GM12878 (cell line): Measurements from ENCODE around the gene FNDC3B. TPM values are rescaled to one million over a fixed set of nuclear protein-coding genes. Genes with fewer than 3 reads are reported as not detected.

ENCODE experiments used
- CREB1 ChIP-seq: IDR thresholded peaks from 2 replicates; pipeline ENCODE4 v1.6.1; 2012; ENCODE audit warnings: low read depth, mild to moderate bottlenecking, inconsistent platforms
- DPF2 ChIP-seq: fragments of 450-650 bp; IDR thresholded peaks from 2 replicates; pipeline ENCODE4 v1.6.1; 2017; ENCODE audit warnings: mild to moderate bottlenecking
- E4F1 ChIP-seq: fragments of 450-650 bp; IDR thresholded peaks from 2 replicates; pipeline ENCODE4 v1.6.1; 2018; ENCODE audit warnings: borderline replicate concordance, mild to moderate bottlenecking; ENCODE audit not compliant: partially characterized antibody
- HDGF ChIP-seq: fragments of 450-650 bp; IDR thresholded peaks from 2 replicates; pipeline ENCODE4 v1.6.1; 2016; ENCODE audit warnings: antibody characterized with exemption
- MXI1 ChIP-seq: fragments of 150-350 bp; IDR thresholded peaks from 2 replicates; pipeline ENCODE4 v1.6.1; 2011; ENCODE audit warnings: low read depth, mild to moderate bottlenecking, inconsistent platforms, low read length, improper control_type of control experiment
- POU2F2 ChIP-seq: IDR thresholded peaks from 3 replicates; pipeline ENCODE4 v1.6.1; 2011; ENCODE audit warnings: low read depth, mild to moderate bottlenecking, low read length, borderline replicate concordance
- REST ChIP-seq: IDR thresholded peaks from 2 replicates; pipeline ENCODE4 v1.6.1; 2012; ENCODE audit warnings: mild to moderate bottlenecking, low read depth, low read length
- SMARCA5 ChIP-seq: fragments of 450-650 bp; IDR thresholded peaks from 2 replicates; pipeline ENCODE4 v1.6.1; 2017; ENCODE audit warnings: mild to moderate bottlenecking
- SRF ChIP-seq, 2 experiments: IDR thresholded peaks; 2 replicates each; pipeline ENCODE4 v1.6.1; 2011; ENCODE audit warnings: low read depth in 2 of 2, low read length in 2 of 2, mild to moderate bottlenecking in 1 of 2, moderate library complexity in 1 of 2
- ZNF217 ChIP-seq: fragments of 450-650 bp; IDR thresholded peaks from 2 replicates; pipeline ENCODE4 v1.6.1; 2017; ENCODE audit warnings: antibody characterized with exemption, mild to moderate bottlenecking
- polyA plus RNA-seq, 11 experiments: library from polyadenylated mRNA; depleted of rRNA in 4 of 11; unstranded in 6 of 11; stranded (reverse) in 5 of 11; fragments of >200 nt; fragmentation: Nextera tagmentation in 4 of 11; fragmentation: Illumina TruSeq in 1 of 11; extraction: Ambion mirVana in 4 of 11; extraction: Trizol in 1 of 11; gene quantifications; 1 replicate in 1 of 11; 2 replicates in 10 of 11; pipeline versions ENCODE4 v1.2.1 to v1.2.3, GENCODE V29; 2011 to 2016; ENCODE audit warnings: inconsistent platforms in 2 of 11, missing spikeins in 2 of 11, low read depth in 1 of 11
- total RNA-seq, 4 experiments: library from RNA; depleted of rRNA in 3 of 4; stranded (reverse); fragments of >200 nt in 3 of 4; fragmentation: Illumina TruSeq in 1 of 4; extraction: Trizol in 1 of 4; gene quantifications; 2 replicates each; pipeline versions ENCODE4 v1.2.1 to v1.2.3, GENCODE V29; 2013 to 2021
- TF ChIP-seq, protein P1 (sequence below): fragments of 450-650 bp; IDR thresholded peaks from 2 replicates; pipeline ENCODE4 v1.6.1; 2017; ENCODE audit warnings: mild to moderate bottlenecking, moderate library complexity

Gene FNDC3B
- total and polyA plus RNA-seq, 10 of the 15 experiments (the other 5 are each of a cell fraction or from before 2014, with no cell fraction given): 7.9 to 35.0 (median 18.5) TPM

GRCh38 chr3:172137287-172138192 is 98.2 kb downstream of the FNDC3B start (continued):
- TF ChIP-seq REST: no peak
- no peak for TF ChIP-seq ZNF217
- TF ChIP-seq SMARCA5: no peak
- TF ChIP-seq CREB1: no peak
- 0 out of 2 replicates have a peak, but pooled peaks have one; percentile 15 for TF ChIP-seq HDGF
- TF ChIP-seq SRF (IDR thresholded peaks at IDR 0.05; ENCODE audit: low read depth in 2 of 2, low read length in 2 of 2): no peak
- no peak for TF ChIP-seq E4F1
- TF ChIP-seq POU2F2: no peak
- no peak for TF ChIP-seq MXI1
- no peak for TF ChIP-seq DPF2
- TF ChIP-seq, protein P1, sequence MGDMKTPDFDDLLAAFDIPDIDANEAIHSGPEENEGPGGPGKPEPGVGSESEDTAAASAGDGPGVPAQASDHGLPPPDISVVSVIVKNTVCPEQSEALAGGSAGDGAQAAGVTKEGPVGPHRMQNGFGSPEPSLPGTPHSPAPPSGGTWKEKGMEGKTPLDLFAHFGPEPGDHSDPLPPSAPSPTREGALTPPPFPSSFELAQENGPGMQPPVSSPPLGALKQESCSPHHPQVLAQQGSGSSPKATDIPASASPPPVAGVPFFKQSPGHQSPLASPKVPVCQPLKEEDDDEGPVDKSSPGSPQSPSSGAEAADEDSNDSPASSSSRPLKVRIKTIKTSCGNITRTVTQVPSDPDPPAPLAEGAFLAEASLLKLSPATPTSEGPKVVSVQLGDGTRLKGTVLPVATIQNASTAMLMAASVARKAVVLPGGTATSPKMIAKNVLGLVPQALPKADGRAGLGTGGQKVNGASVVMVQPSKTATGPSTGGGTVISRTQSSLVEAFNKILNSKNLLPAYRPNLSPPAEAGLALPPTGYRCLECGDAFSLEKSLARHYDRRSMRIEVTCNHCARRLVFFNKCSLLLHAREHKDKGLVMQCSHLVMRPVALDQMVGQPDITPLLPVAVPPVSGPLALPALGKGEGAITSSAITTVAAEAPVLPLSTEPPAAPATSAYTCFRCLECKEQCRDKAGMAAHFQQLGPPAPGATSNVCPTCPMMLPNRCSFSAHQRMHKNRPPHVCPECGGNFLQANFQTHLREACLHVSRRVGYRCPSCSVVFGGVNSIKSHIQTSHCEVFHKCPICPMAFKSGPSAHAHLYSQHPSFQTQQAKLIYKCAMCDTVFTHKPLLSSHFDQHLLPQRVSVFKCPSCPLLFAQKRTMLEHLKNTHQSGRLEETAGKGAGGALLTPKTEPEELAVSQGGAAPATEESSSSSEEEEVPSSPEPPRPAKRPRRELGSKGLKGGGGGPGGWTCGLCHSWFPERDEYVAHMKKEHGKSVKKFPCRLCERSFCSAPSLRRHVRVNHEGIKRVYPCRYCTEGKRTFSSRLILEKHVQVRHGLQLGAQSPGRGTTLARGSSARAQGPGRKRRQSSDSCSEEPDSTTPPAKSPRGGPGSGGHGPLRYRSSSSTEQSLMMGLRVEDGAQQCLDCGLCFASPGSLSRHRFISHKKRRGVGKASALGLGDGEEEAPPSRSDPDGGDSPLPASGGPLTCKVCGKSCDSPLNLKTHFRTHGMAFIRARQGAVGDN: 0 out of 2 replicates have a peak, but pooled peaks have one; percentile 15
